GM18526 (cell line): Measurements from ENCODE around the gene RPL41.

Experiments
- POLR2A ChIP-seq: IDR thresholded peaks from 3 replicates; pipeline ENCODE4 v1.6.1; 2011; ENCODE audit not compliant: insufficient read length; ENCODE audit errors: extremely low read depth

The RPL41 gene

GRCh38 chr12:56118688-56119357 is 2.4 kb downstream of the RPL41 start:
- no peak for TF ChIP-seq POLR2A

- no peak for TF ChIP-seq POLR2A
These were observed 2.9 kb downstream of the RPL41 start for GRCh38 chr12:56119361-56119796.

GRCh38 chr12:56120158-56120846 is 3.9 kb downstream of the RPL41 start:
- TF ChIP-seq POLR2A, result no peak

DNA sequence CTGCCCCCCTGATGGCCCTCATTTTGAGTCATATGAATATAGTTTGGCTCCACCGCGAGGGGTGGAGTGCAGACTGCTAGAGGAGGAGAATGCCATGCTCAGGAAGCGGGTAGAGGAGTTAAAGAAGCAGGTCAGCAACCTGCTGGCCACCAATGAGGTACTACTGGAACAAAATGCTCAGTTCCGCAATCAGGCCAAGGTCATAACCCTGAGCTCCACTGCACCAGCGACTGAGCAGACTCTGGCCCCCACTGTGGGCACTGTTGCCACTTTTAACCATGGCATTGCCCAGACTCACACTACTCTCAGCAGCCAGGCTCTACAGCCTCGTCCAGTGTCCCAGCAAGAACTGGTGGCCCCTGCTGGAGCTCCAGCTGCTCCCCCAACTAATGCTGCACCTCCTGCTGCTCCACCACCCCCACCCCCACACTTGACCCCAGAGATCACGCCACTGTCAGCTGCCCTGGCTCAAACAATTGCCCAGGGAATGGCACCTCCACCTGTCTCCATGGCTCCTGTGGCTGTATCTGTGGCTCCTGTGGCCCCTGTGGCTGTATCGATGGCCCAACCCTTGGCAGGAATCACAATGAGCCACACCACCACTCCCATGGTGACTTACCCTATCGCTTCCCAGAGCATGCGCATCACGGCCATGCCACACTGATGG is 4.9 kb downstream of the RPL41 start:
- no peak for TF ChIP-seq POLR2A

- TF ChIP-seq POLR2A, result no peak
These were observed 6.2 kb downstream of the RPL41 start for GRCh38 chr12:56122637-56123036.

GRCh38 chr12:56124133-56124532 is 7.7 kb downstream of the RPL41 start:
- no peak for TF ChIP-seq POLR2A

GRCh38 chr12:56126732-56127239 is 10.4 kb downstream of the RPL41 start:
- TF ChIP-seq POLR2A, result no peak

- no peak for TF ChIP-seq POLR2A
These were observed 11.1 kb downstream of the RPL41 start for GRCh38 chr12:56127485-56127887.

DNA sequence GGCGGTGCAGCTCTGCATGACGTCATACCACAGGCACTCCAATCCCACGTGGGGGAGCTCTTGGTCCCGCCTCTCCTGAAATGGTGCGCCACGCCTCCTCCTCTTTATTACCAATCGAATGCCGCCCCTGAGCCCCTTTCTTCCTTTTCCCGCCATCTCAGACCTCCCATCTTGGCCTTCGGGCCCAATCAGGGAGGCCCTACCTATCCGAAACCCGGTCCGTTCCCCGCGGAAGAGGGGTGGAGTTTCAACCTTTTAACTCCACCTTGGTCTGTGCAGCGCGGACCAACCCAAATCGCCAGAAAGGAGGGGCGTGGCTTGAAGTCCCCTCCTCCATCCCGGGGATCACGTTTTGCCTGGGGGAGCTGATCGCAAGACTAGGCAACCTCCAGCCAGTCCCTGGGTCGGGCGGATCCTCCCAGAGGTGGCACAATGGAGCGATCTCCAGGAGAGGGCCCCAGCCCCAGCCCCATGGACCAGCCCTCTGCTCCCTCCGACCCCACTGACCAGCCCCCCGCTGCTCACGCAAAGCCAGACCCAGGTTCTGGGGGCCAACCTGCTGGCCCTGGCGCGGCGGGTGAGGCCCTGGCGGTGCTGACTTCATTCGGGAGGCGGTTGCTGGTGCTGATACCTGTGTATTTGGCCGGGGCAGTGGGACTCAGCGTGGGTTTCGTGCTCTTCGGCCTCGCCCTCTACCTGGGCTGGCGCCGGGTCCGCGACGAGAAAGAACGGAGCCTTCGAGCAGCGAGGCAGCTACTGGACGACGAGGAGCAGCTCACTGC is 11.6 kb downstream of the RPL41 start, which contains the start of gene ESYT1:
Gene ESYT1, plus strand, starts transcription at position 380 of the 782 bp plus-strand sequence. Its CDS starts 53 bp downstream, at position 433.
- TF ChIP-seq POLR2A, result peak; percentile 78

- no peak for TF ChIP-seq POLR2A
These were observed 12.3 kb downstream of the RPL41 start for GRCh38 chr12:56128670-56129205.

GRCh38 chr12:56129206-56129941 is 12.9 kb downstream of the RPL41 start:
- no peak for TF ChIP-seq POLR2A

DNA sequence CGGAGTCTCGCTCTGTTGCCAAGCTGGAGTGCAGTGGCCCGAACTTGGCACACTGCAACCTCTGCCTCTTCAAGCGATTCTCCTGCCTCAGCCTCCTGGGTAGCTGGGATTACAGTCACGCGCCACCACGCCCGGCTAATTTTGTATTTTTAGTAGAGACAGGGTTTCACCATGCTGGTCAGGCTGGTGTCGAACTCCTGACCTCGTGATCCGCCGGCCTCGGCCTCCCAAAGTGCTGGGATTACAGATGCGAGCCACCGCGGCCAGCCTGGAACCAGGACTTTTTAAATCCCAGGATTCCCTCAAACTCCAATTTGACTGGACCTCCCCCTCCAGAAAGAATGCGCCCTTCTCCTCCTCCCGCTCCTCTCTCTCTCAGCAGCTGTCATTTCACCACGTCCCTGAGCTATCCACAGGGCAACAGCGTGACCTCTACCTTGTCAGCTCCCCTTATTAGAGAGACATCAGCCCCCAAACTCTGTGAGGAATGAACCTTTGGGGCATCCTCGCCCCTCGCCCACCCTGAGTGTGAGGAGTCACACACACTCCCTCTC is 13.6 kb downstream of the RPL41 start:
- no peak for TF ChIP-seq POLR2A

GRCh38 chr12:56130876-56131275 is 14.4 kb downstream of the RPL41 start:
- TF ChIP-seq POLR2A, result no peak

- no peak for TF ChIP-seq POLR2A
These were observed 18.5 kb downstream of the RPL41 start for GRCh38 chr12:56134897-56135296.
